Panc1 (cell line): ENCODE data around the gene NOL4L. TPM values are rescaled to one million over a fixed set of nuclear protein-coding genes. Genes with fewer than 3 reads are reported as not detected.
A peak's percentile ranks its signal among the peaks of the same experiment; 100 is the strongest.

Experiments
- ATAC-seq: fragments of 200-7000 bp; cut with Tn5 transposase; 2 replicates; pipeline ENCODE4 v1.9.1; 2020; ENCODE audit warnings: mild to moderate bottlenecking, moderate library complexity
- BruUV-seq: library from RNA; stranded (reverse); fragments of 400-500 nt; replicated peaks from 2 replicates; lab custom pipeline; 2021; lab: Mats Ljungman, UMichigan
- CTCF ChIA-PET: fragments of 300-600 bp; sonication (Branson Sonifier 250); formaldehyde crosslinking; loops from one replicate; lab custom pipeline; 2022; ENCODE audit warnings: antibody characterized with exemption; lab: Charles Lee
- POLR2A ChIA-PET: fragments of 300-600 bp; sonication (Branson Sonifier 250); formaldehyde crosslinking; loops from one replicate; lab custom pipeline; 2022; ENCODE audit warnings: antibody characterized with exemption; lab: Charles Lee
- DNase-seq: peaks from one replicate; pipeline ENCODE4 v3.0.0-alpha.2; 2010; ENCODE audit warnings: low read depth, low spot score
- H3K27ac ChIP-seq: 2 replicates; pipeline ENCODE4 v1.5.1; 2011; ENCODE audit warnings: mild to moderate bottlenecking, low read length, inconsistent platforms
- H3K27me3 ChIP-seq: fragments of 200-500 bp; sonication (Bioruptor generic); 2 replicates; pipeline ENCODE4 v1.6.0; 2014; ENCODE audit warnings: low read length, inconsistent platforms; ENCODE audit not compliant: control insufficient read depth, insufficient read depth
- H3K36me3 ChIP-seq: fragments of 200-500 bp; sonication (Bioruptor generic); 2 replicates; pipeline ENCODE4 v1.5.1; 2014; ENCODE audit warnings: inconsistent platforms, mild to moderate bottlenecking, low read length, moderate library complexity; ENCODE audit not compliant: control insufficient read depth, insufficient read depth
- H3K4me1 ChIP-seq: 2 replicates; pipeline ENCODE4 v1.5.1; 2011; ENCODE audit warnings: inconsistent platforms, mild to moderate bottlenecking, low read length, moderate library complexity; ENCODE audit not compliant: control insufficient read depth, insufficient read depth
- H3K4me3 ChIP-seq, 2 experiments: 2 replicates each; pipeline ENCODE4 v1.5.1; 2011 to 2012; ENCODE audit warnings: low read depth in 2 of 2, low read length in 2 of 2, mild to moderate bottlenecking in 2 of 2, inconsistent platforms in 1 of 2, moderate library complexity in 1 of 2
- H3K9me3 ChIP-seq: fragments of 200-500 bp; sonication (Bioruptor generic); 2 replicates; pipeline ENCODE4 v1.5.1; 2014; ENCODE audit warnings: low read depth, mild to moderate bottlenecking, inconsistent platforms, low read length, moderate library complexity; ENCODE audit not compliant: control insufficient read depth, insufficient read depth
- CTCF ChIP-seq: fragments of 450-650 bp; IDR thresholded peaks from 2 replicates; pipeline ENCODE4 v1.5.1; 2017; ENCODE audit warnings: mild to moderate bottlenecking
- POLR2AphosphoS5 ChIP-seq: IDR thresholded peaks from 2 replicates; pipeline ENCODE4 v1.6.1; 2012; ENCODE audit warnings: mild to moderate bottlenecking, low read depth, low read length, moderate library complexity
- REST ChIP-seq, 2 experiments: IDR thresholded peaks; 2 replicates each; pipeline ENCODE4 v1.6.1; 2011 to 2012; ENCODE audit warnings: low read depth in 2 of 2, control low read depth in 1 of 2, low read length in 1 of 2, mild to moderate bottlenecking in 1 of 2, moderate library complexity in 1 of 2; ENCODE audit not compliant: insufficient read depth in 1 of 2
- SIN3A ChIP-seq: IDR thresholded peaks from 2 replicates; pipeline ENCODE4 v1.6.1; 2012; ENCODE audit warnings: low read depth, mild to moderate bottlenecking, low read length, moderate library complexity, borderline replicate concordance; ENCODE audit not compliant: insufficient read depth
- TCF7L2 ChIP-seq: IDR thresholded peaks from 2 replicates; pipeline ENCODE4 v1.6.1; 2011; ENCODE audit warnings: mild to moderate bottlenecking, low read depth, low read length, inconsistent platforms
- in situ Hi-C: cut with HindIII; loops from 2 replicates; pipeline ENCODE4 v1.10.0; 2016; ENCODE audit warnings: low sequenced_read_pairs, low pct_unique_long_range_greater_than_20kb
- intact Hi-C: fragments of 100-400 bp; cut with micrococcal nuclease; formaldehyde crosslinking; loops from one replicate; pipeline ENCODE4 v1.10.0; 2022; ENCODE audit not compliant: unreplicated experiment
- total RNA-seq: library from RNA; stranded (reverse); gene quantifications from one replicate; pipeline ENCODE4 v1.2.1, GENCODE V29; 2021; ENCODE audit not compliant: unreplicated experiment

Gene NOL4L
- total RNA-seq, 1 experiment from 2014 or later = 21.6 TPM

GRCh38 chr20:32458061-32458836 is 126.9 kb downstream of the NOL4L start:
- Histone ChIP-seq H3K4me1 (peaks cover 13% of the 10 kb centered on the region), H3K9me3 (no peaks in the 10 kb centered on the region), H3K27me3 (no peaks in the 10 kb centered on the region), H3K36me3 (no peaks in the 10 kb centered on the region), H3K27ac (peak overlapping the region; percentile 45; the same call in 1 of the 2 replicates), H3K4me3 (no peak overlapping the region; a peak in 1 of 4 replicates)
- no TSS peak for BruUV-seq
- in situ Hi-C loops = no loop called here
- DNase-seq (no peak), ATAC-seq (peak; percentile 1; the same call in 1 of the 2 replicates)
- ChIA-PET POLR2A (interaction anchor here (0.5 kb wide), 1 partner anchor 342 kb away, joined by 12 read pairs; no protein-coding TSS in a partner anchor), CTCF (no interaction called here)
- intact Hi-C loops = no loop called here
- TF ChIP-seq REST (IDR thresholded peaks at IDR 0.05; ENCODE audit: insufficient read depth in 1 of 2, low read depth in 2 of 2, low read length in 1 of 2) = no peak
- TF ChIP-seq TCF7L2 = no peak
- TF ChIP-seq CTCF = no peak
- no peak for TF ChIP-seq POLR2AphosphoS5
- no peak for TF ChIP-seq SIN3A

GRCh38 chr20:32457479-32457986 is 127.6 kb downstream of the NOL4L start:
- Histone ChIP-seq H3K9me3 (no peaks in the 10 kb centered on the region), H3K4me3 (peak overlapping the region; percentile 26 to 42), H3K27ac (peak overlapping the region; percentile 45; the same call in 1 of the 2 replicates), H3K36me3 (no peaks in the 10 kb centered on the region), H3K27me3 (no peaks in the 10 kb centered on the region), H3K4me1 (peaks cover 13% of the 10 kb centered on the region)
- ChIA-PET CTCF (interaction anchor here (0.6 kb wide), 2 partner anchors 9 to 261 kb away, joined by 3 read pairs; no protein-coding TSS in a partner anchor), POLR2A (interaction anchor here (0.7 kb wide), 1 partner anchor 390 kb away, joined by 13 read pairs; no protein-coding TSS in a partner anchor)
- ATAC-seq (peak; percentile 83), DNase-seq (no peak)
- in situ Hi-C loops = no loop called here
- no peak for TF ChIP-seq SIN3A
- intact Hi-C loops = no loop called here
- no TSS peak for BruUV-seq
